NCI-H2171 treated with DMSO at 0.1 percent for 48 hours (cell line): ENCODE measurements around the gene STPG3.

Experiments
- DNase-seq: peaks from one replicate; lab custom pipeline; 2025; lab: John Stamatoyannopoulos, UW

STPG3 gene

DNA sequence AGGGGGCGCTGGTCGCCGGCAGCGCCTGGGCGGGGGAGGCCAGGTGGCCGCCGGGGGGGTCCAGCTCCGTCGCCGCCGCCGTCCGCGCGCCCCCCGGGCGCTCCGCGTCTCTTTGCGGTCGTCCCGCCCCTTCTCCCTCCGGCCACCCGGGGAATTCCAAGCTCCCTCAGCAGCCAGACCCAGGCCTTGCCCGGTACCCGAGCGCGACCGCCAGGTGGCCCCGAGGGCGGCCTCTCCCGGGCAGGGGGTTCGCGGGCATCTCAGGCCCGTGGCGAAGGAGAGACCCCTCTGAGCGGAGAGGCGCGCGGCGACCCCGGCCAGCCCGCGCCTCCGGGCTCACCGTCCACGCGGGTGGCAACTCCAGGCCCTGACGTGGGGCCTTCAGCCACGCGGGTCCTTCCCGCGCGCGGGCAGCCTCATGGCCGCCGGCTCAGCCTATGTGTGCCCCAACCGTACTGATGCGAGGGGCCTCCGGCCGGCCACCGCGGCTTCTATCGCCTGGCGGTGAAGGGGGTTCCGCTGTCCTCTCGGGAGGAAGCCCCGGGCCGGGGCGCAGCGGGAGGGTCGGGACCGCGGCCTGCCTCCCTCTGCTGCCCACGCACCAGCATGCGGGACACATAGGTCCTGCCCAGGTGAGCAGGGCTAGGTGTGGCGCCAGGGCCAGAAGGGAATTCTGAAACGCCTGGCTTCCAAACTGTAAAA lies 51.5 kb downstream of the STPG3 start:
- DNase-seq, result peak; percentile 74
